IPS-NIHi7 (cell line): ENCODE results near the gene BABAM2.
"Not testable (repeated sequence)": the region's sequence is repeated elsewhere in the genome, so short reads cannot be mapped to it uniquely, and the experiment has no call there.

Experiments used
- DNase-seq: peaks from one replicate; pipeline ENCODE4 v3.0.0; 2012; ENCODE audit warnings: mixed read lengths; ENCODE audit errors: extremely low spot score

Gene BABAM2

GRCh38 chr2:28358668-28359201 is 468.2 kb downstream of the BABAM2 start:
- no peak for DNase-seq

- no peak for DNase-seq
Measured at GRCh38 chr2:28359222-28360057, 468.9 kb downstream of the BABAM2 start.

DNA sequence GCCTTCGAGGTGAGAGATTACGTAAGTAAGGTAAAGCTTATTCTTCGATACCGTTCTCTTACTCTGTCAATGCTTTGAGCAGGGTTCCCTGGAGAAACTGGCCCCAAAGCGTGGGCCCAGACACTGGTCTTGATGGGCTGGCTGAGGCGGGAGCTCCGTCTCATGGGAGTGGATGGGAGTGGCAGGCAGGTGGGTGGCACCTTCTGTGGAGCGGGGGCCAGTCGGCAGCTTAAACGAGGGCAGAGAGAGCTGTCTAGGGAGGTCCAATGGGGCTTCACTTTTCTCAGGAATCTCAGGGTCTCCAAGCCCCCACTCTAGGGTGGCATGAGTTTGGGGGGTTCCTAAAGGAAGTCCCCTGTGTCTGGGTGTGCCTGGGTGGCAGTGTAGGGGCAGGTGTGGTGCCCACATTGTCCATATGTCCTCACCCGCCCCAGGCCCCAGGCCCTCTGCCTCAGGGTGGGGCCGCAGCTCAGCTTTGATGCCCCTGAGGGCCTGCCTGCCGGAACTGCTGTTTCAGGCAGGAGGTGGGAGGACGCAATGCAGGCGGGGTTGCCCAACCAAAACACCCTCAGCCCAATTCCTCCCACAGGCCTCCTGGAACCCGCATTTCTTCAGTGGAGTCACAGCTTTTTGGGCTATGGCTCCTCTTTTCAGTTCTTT is 469.7 kb downstream of the BABAM2 start:
- no peak for DNase-seq

DNA sequence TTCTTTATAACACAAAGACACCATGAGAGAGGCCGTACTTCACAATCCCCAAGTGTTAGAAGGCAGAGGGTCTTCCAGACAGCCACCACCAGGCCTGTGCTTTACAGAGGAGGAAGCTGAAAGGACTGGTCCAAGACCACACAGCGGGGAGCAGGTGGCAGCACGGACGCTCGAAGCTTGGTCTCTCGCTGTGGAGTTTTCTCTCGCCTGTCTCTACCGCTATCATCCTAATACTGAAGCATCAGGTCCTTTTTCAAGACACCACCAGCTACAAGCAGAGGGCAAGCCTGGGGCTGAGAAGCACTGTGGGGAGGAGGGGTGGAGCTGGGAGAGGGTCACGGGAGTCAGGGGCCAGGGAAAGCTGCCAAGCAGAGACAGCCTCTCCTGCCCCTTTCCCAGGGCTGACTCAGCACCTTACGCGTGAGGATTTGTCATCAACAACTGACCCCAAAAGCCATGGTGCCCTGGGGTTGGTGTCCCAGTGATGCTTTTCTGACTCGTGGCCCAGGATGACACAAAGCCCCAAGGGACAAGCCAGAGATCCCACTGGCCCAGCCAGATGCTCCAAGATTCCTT is 470.3 kb downstream of the BABAM2 start:
- no peak for DNase-seq

GRCh38 chr2:28361991-28362710 is 471.6 kb downstream of the BABAM2 start:
- no peak for DNase-seq

GRCh38 chr2:28362991-28363521 is 472.5 kb downstream of the BABAM2 start:
- no peak for DNase-seq

- no peak for DNase-seq
Measured at GRCh38 chr2:28363686-28364280, 473.3 kb downstream of the BABAM2 start.

- no peak for DNase-seq
Measured at GRCh38 chr2:28364610-28365009, 474.1 kb downstream of the BABAM2 start.

- no peak for DNase-seq
Measured at GRCh38 chr2:28365158-28365557, 474.6 kb downstream of the BABAM2 start.

- DNase-seq: no peak
Measured at GRCh38 chr2:28366149-28366495, 475.6 kb downstream of the BABAM2 start.

- DNase-seq: no peak
Measured at GRCh38 chr2:28366496-28367282, 476.2 kb downstream of the BABAM2 start.

DNA sequence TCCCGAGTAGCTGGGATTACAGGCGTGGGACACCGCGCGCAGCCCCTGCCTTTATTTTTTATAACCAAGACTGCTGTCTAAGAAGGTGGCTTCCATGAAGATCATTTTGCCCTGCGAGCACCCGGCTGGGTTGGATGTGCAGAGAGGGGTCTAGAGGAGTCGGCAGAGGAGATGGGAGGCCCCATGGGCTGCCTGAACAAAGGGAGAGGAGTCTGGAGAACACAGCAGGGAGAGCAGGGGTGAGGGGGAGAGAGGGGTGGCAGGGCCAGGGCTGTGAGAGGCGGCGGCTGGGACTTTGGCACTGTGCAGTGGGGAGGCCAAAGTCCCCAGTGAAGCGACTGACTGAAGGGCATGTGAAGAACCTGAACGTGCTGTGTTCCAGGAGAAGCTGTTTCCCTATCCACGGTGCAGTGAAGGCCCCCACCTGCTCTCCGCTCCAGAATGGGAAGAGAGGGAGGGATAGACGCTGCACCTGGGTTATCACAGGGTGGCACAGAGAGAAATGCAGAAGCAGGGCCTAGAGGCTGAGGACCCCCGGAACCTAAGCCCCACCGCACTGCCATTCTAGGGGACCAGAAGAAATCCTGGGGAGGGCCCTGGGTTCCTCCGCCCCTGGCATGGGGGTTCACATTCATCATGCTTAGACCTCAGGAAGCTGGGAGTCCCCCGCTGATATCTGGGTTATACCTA is 477.3 kb downstream of the BABAM2 start:
- DNase-seq: no peak

DNA sequence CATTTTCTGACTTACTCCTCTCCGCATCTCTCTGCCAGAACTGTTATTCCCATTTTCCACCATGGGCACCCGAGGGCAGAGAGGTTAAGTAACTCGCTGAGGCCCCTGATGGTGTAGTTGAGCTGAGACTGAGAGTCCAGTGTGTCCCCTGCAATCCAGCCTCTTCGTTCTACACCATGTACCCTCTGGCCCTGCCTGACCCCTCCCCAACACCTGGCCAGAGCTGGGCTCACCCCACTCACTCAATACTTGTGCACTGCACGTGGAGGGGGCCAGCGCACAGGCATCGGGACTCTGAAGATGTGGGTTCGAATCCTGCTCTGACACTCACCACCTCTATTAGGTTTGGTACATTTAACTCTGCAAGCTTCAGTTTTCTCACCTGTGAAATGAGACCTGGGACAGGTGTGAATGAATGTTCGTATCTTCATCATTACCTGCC is 477.8 kb downstream of the BABAM2 start:
- DNase-seq: no peak

- no peak for DNase-seq
Measured at GRCh38 chr2:28369358-28369757, 478.8 kb downstream of the BABAM2 start.

DNA sequence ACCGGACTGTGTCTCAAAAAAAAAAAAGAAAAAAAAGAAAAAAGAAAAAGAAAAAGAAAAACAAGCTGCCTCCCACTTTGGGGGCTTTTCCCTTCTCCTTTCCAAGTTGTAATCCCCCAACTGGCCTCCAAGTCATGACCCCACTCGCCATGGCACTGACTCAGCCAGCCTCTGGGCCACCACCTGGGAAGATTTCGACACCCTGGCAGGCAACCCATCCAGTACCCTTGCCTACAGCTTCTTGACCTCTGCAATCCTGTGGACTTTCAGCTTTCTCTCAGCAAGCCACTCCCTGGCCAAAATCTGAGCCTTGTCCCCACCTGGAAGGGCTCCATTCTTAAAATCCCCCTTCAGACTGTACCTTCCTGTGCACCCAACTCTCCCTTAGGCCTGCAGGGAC is 479.8 kb downstream of the BABAM2 start:
- no peak for DNase-seq

DNA sequence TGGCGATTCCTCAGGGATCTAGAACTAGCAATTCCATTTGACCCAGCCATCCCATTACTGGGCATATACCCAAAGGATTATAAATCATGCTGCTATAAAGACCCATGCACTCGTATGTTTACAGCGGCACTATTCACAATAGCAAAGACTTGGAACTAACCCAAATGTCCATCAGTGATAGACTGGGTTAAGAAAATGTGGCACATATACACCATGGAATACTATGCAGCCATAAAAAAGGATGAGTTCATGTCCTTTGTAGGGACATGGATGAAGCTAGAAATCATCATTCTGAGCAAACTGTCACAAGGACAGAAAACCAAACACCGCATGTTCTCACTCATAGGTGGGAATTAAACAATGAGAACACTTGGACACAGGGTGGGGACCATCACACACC is 481.2 kb downstream of the BABAM2 start:
- DNase-seq: not testable (repeated sequence)

- no peak for DNase-seq
Measured at GRCh38 chr2:28373854-28374253, 483.3 kb downstream of the BABAM2 start.

- no peak for DNase-seq
Measured at GRCh38 chr2:28374331-28374730, 483.8 kb downstream of the BABAM2 start.

- no peak for DNase-seq
Measured at GRCh38 chr2:28375236-28375635, 484.7 kb downstream of the BABAM2 start.
